GM19463 (cell line): ENCODE results near the gene BGN.

Experiments used
- ATAC-seq: cut with Tn5 transposase; IDR thresholded peaks from one replicate; pipeline ENCODE4 v1.9.1; 2021; ENCODE audit warnings: mild to moderate bottlenecking, moderate library complexity; ENCODE audit not compliant: unreplicated experiment

Gene BGN

DNA sequence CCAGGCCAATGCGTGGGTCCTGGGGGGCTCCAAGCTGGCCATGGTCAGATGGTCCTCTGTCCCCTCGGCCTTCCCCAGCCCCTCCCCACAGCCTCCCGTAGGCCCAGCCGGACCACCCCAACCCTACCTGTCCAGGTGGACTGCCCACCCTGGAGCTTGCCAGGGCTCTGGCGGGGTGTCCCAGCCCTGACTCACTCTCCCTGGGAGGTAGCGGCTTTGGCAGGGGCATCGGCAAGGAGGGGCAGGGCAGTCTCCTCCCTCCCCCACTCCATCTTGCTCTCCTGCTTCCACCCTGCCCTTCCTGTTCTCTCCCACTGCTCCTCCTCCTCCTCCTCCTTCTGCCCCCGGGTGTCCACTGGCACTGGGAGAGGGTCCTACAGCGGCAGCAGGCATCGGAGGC is 7.4 kb downstream of the BGN start:
- no peak for ATAC-seq

- ATAC-seq = no peak
Observed at GRCh38 chrX:153502796-153503195, 8.0 kb downstream of the BGN start.

GRCh38 chrX:153504445-153505016 is 9.8 kb downstream of the BGN start:
- ATAC-seq = no peak

DNA sequence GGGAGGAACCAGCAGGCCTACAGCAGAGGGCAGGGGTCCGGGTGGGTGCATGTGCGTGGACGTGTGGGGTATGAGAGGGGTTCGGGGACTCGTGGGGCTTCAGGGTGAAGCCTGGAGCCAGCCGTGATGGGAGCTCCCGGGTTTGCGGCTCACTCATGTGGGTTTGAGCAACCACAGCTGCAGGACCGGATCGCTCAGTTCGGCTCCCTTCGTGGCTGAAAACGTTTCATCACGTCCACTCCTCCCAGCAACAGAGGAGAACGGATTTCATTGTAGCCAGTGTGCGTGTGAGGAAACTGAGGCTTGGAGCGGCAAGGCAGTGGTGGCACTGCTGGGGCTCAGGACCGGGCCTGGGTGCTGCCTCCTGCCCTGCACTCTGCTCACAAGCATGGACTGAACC is 10.6 kb downstream of the BGN start:
- ATAC-seq = no peak

DNA sequence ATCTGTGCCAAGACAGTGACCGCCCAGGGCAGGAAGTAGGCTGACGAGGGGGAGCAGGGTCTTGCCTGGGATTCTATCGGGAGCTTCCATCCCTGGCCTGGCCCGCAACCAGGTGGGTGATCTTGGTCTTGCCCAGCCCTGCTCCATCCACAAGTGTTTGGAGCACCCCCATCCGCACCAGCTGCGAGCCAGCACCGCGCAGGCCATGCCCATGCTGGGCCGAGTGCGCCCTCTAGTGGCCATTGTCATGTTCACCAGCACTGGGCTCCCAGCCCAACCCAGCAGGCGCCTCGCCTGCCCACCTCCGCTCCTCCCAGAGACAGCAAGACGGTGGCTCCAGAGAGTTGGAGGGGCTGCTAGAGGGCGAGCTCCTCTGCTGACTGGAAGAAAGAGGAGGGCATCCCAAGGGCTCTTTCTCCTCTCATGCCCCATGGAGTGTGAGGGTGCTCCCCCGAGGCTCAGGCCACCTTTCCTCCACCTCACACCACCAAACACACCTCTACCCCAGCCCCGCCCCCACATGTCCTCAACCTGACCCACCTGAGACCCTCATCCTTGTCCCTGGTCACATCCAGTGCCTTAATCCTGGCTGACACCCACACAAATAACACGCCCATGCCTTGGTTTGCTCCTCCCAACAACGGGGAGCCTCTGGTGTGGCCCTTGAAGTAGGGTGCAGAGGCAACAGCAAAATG is 12.9 kb downstream of the BGN start:
- ATAC-seq = peak; percentile 98

- no peak for ATAC-seq
Observed at GRCh38 chrX:153509592-153509991, 14.8 kb downstream of the BGN start.

DNA sequence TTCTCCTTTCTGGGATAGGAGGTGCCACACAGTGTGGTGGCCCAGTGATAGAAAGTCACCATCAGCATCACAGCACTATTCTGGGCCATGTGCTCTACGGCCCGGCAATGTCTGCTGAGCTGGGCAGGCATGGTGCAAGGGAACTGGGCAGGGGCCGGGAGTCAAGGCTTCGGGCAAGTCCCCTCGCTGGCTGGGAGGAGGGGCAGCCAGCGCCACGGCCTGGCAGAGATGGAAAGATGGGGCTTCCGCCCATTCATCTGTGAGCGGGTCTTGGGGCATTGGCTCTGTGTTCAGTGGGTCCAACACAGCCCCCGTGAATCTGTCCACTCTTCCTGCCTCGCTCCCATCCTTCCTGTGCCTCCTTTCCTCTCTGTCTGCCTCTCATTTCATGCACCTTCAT is 15.6 kb downstream of the BGN start:
- no peak for ATAC-seq

GRCh38 chrX:153511784-153512500 is 17.2 kb downstream of the BGN start:
- ATAC-seq = no peak

DNA sequence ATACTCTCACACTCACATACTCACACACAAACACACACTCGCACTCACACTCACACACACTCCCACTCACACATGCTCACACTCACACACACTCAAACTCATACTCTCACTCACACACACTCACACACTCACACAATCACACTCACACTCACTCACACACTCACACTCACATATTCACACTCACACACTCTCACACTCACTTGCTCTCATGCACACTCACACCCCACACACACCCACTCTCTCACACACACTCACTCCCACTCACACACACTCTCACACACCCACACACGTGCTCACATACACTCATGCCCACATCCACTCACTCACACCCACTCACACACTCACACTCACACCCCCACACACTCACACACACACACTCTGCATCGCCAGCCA is 17.7 kb downstream of the BGN start:
- no peak for ATAC-seq

DNA sequence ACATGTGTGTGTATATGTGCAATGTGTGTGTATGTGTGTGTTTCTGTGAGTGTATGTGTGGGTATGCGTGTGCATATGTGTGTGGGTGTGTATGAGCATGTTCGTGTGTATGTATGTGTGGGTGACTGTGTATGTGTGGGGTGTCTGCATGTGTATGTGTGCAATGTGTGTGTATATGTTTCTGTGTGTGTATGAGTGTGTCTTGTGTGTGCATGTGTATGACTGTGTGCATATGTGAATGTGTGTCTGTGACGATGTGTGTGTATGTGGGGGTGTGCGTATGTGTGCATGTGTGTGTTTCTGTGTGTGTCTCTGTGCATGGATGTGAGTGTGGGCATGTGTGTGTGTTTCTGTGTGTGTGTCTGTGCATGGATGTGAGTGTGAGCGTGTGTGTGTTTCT is 18.5 kb downstream of the BGN start:
- no peak for ATAC-seq

DNA sequence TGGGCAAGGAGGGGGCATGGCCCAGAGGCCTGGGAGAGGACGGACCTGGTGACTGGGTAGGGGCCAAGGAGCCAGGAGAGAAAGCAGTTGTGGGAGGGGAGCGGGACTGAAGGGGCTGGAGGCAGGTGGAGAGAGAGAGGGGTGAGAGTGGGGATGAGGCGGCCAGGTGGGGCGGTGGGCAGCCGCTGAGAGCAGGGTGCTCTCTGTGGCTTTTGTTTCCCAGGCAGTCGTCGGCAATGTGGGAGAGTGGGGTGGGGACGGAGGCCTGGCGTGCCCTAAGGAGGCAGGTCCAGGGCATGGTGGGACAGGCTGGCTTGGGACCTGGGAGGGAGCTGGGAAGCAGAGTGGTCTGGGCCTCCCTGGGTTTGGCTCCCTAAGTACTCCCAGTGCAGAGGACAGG is 19.5 kb downstream of the BGN start:
- ATAC-seq = no peak

DNA sequence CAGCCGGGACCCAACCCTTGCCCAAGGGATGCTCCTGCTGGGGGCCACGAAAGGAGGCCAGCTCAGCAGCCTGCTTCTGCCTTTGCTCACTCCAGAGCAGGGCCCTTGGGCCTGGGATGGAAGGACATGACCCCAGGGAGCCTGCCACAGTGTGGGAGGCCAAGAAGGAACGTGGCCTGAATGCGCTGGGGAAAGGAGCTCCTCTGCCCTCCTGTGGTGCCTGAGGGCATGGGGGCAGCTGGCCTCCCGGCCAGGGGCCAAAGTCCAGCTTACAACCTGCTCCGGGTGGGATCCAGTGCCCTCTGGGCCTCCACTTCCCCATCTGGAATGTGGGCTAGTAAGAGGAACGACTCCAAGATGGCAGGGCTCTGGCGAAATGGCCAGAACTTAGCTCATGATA is 20.7 kb downstream of the BGN start:
- no peak for ATAC-seq

DNA sequence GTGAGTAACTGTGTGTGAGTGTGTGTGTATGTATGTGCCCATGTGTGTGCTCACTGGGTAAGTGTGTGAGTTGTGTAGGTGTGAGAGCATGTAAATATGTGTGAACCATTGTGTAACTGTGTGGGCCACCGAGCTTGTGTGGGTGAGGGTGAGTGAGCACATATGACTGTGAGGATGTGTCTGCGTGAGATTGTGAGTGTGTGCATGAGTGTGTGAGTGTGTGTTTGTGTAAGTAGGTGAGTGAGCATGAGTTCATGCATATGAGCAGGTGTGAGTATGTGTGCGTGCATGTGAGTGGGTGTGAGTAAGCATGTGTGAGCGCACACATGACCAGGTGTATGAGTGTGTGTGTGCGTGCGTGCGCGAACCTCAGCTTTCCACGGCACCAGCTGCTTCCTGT is 21.3 kb downstream of the BGN start:
- ATAC-seq = no peak

DNA sequence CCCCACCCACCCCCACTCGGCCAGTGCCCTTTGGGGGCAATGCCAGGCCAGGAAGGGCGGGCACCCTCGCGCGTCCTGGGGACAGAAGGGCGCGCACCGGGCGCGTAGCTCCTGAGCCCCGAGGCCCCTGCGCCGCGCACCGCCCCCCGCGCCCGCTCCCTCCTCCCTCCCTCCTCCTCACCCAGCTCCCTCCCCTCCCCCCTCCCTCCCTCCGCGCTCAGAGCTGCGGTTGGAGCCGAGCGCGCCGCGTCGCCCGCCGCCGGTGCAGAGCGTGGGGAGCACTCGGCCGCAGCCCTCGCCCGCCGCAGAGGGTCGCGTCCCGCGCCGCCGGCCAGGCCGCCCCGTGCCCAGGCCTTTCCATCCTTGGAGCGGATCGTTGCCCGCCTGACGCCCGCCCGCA is 22.6 kb downstream of the BGN start, which contains the start of gene ATP2B3:
Gene ATP2B3, plus strand, starts transcription at position 220 of the 400 bp plus-strand sequence. CDS start 18,606 bp downstream, outside the sequence.
- no peak for ATAC-seq

DNA sequence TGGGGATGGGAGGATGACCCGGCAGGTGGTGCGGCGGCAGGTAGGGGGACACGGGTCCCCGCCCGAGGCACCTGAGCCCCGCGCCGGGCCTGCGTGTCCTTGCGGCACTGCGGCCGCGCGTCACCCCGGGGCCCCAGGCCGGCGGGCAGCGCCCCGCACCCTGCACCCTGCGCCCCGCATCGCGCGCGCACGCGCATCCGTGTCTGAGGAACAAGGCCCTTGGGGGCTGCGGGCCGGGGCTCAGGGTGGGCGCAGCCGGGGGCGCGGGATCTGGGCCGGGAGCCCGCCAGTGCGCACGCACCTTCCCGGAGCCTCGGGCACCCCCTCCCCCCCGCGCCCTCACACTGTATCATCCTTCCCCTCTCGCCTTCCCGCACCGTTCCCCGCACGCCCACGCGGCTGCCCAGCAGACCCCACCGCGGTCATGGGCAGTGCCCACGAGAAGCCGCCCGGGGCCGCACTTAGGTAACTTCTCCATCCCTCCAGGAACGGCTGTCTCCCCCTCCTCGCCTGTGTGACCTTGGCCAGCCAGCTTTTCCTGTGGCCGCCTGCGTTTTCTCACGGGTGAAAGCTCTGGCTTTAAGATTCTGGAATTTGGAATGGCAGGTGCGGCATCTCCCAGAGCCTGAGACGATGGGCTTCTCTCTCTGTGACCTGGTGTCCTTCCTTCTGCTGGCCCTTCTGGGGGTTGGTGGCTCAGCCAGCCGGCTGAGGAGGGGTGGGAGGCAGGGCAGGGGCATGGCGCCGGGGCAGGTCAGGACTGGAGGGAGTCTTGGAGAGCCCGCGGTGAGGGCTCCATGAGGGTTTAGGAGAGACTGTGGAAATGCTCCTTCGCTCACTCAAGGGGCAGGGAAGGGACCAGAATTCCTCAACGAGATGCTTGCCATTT is 23.4 kb downstream of the BGN start:
- ATAC-seq = no peak

- no peak for ATAC-seq
Observed at GRCh38 chrX:153519569-153520286, 24.9 kb downstream of the BGN start.

- ATAC-seq = no peak
Observed at GRCh38 chrX:153520287-153520917, 25.6 kb downstream of the BGN start.

DNA sequence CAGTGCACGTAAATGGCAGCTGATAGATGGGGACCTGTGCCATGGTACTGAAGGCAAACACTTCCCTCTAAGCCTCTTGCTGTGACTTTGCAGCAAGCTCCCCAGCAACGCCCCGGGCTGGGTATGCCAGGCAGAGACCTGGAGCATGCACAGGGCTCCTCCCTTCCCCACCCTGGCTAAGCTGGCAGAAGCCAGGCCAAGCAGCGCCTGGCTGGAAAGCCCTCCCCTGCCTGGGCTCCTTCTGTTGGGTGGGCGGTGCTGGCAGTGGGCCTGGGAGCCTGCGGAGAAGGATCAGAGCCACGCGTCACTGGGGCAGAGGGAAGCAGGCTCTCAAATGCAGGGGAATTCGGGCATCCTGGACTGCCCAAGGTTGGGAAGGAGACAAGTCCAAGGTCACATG is 26.3 kb downstream of the BGN start:
- no peak for ATAC-seq

DNA sequence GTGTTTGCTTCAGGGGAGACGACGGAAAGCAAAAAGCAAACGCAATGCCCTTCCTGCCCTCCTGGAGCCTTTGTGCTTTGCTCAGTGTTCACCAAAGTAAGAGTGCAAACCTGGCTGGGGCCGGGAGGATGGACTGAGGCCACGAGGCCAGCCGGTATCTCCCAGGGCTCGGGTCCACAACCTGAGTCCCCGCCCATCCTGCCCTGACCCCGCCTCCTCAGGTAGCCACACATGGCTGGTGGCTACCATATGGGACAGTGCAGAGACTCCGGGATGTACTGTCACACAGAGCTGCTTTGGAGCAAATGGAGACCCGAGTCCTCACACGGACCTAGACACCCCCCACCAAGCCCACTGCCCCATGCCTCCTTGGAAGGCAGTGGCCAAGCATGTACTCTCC is 27.5 kb downstream of the BGN start:
- ATAC-seq = no peak

- ATAC-seq = no peak
Observed at GRCh38 chrX:153523269-153523668, 28.5 kb downstream of the BGN start.
